K562 (cell line): ENCODE results near the gene SDE2. TPM values are rescaled to one million over a fixed set of nuclear protein-coding genes. Genes with fewer than 3 reads are reported as not detected.

Experiments used
- CBX1 ChIP-seq: sonication (generic); IDR thresholded peaks from 2 replicates; pipeline ENCODE4 v1.6.1; 2016; ENCODE audit warnings: antibody characterized with exemption, low read depth, mild to moderate bottlenecking
- COPS2 ChIP-seq: fragments of 450-650 bp; conservative IDR thresholded peaks from 2 replicates; pipeline ENCODE4 v1.6.1; 2016; ENCODE audit warnings: mild to moderate bottlenecking, moderate library complexity
- ETS2 ChIP-seq: IDR thresholded peaks from 2 replicates; pipeline ENCODE4 v1.6.1; 2016; ENCODE audit warnings: borderline replicate concordance, missing genetic modification characterization, mild to moderate bottlenecking, moderate library complexity, missing compliant biosample characterization; ENCODE audit not compliant: poor library complexity, severe bottlenecking
- LARP7 ChIP-seq: fragments of 450-650 bp; IDR thresholded peaks from 2 replicates; pipeline ENCODE4 v1.6.1; 2016
- NFE2 ChIP-seq: IDR thresholded peaks from 2 replicates; pipeline ENCODE4 v1.6.1; 2014; ENCODE audit warnings: antibody characterized with exemption, low read depth
- POLR3G ChIP-seq: IDR thresholded peaks from 2 replicates; pipeline ENCODE4 v1.6.1; 2011; ENCODE audit not compliant: insufficient read length, insufficient replicate concordance; ENCODE audit errors: extremely low read depth
- RBM14 ChIP-seq: fragments of 200-400 bp; formaldehyde crosslinking; IDR thresholded peaks from 2 replicates; pipeline ENCODE4 v1.6.1; 2018; ENCODE audit warnings: low read depth, mild to moderate bottlenecking, low read length, moderate library complexity, borderline replicate concordance; ENCODE audit not compliant: insufficient read depth
- RCOR1 ChIP-seq, 2 experiments: IDR thresholded peaks; 2 replicates each; pipeline ENCODE4 v1.6.1; 2012; ENCODE audit warnings: low read depth in 2 of 2, low read length in 2 of 2, borderline replicate concordance in 1 of 2, improper control_type of control experiment in 1 of 2
- SIN3B ChIP-seq: fragments of 450-650 bp; IDR thresholded peaks from 2 replicates; pipeline ENCODE4 v1.6.1; 2017; ENCODE audit warnings: low read depth, mild to moderate bottlenecking, moderate library complexity
- SREBF1 ChIP-seq: fragments of 150-350 bp; IDR thresholded peaks from 2 replicates; pipeline ENCODE4 v1.6.1; 2014; ENCODE audit warnings: antibody characterized with exemption, low read depth, low read length, borderline replicate concordance
- STAT5A ChIP-seq: IDR thresholded peaks from 2 replicates; pipeline ENCODE4 v1.6.1; 2012; ENCODE audit warnings: low read length, inconsistent platforms, borderline replicate concordance
- TOE1 ChIP-seq, 2 experiments: fragments of 450-650 bp in 1 of 2; sonication (generic) in 1 of 2; formaldehyde crosslinking in 1 of 2; IDR thresholded peaks; 2 replicates each; pipeline versions ENCODE4 v1.7.1 to v1.8.0; 2016 to 2022; ENCODE audit warnings: borderline replicate concordance in 2 of 2, mild to moderate bottlenecking in 2 of 2, antibody characterized with exemption in 1 of 2, inconsistent platforms in 1 of 2, low read depth in 1 of 2, missing genetic modification reagents in 1 of 2, moderate library complexity in 1 of 2
- ZBTB2 ChIP-seq: fragments of 450-650 bp; IDR thresholded peaks from 2 replicates; pipeline ENCODE4 v1.6.1; 2016; ENCODE audit warnings: antibody characterized with exemption
- ZC3H11A ChIP-seq: IDR thresholded peaks from 2 replicates; pipeline ENCODE4 v1.6.1; 2012; ENCODE audit warnings: low read depth, low read length, improper control_type of control experiment
- ZNF124 ChIP-seq: sonication (generic); formaldehyde crosslinking; IDR thresholded peaks from 2 replicates; pipeline ENCODE4 v1.8.1; 2022; ENCODE audit warnings: missing genetic modification reagents
- ZNF324 ChIP-seq: fragments of 250-450 bp; sonication (Bioruptor Pico); IDR thresholded peaks from 2 replicates; pipeline ENCODE4 v1.4.0; 2020; ENCODE audit warnings: mild to moderate bottlenecking
- ZNF668 ChIP-seq: fragments of 250-450 bp; sonication (Bioruptor Pico); IDR thresholded peaks from 2 replicates; pipeline ENCODE4 v1.8.0; 2022; ENCODE audit warnings: mild to moderate bottlenecking, inconsistent platforms
- ZNF77 ChIP-seq: fragments of 250-450 bp; sonication (Bioruptor Pico); IDR thresholded peaks from 2 replicates; pipeline ENCODE4 v1.5.0; 2020
- ZNF778 ChIP-seq: fragments of 450-650 bp; formaldehyde crosslinking; IDR thresholded peaks from 2 replicates; pipeline ENCODE4 v1.4.0; 2020; ENCODE audit warnings: mild to moderate bottlenecking, moderate library complexity
- polyA plus RNA-seq, 8 experiments: library from polyadenylated mRNA; depleted of rRNA in 4 of 8; stranded (reverse) in 5 of 8; unstranded in 3 of 8; fragments of >200 nt; fragmentation: Nextera tagmentation in 2 of 8; fragmentation: Illumina TruSeq in 1 of 8; extraction: Ambion mirVana in 2 of 8; extraction: Trizol in 1 of 8; gene quantifications; 2 replicates each; pipeline versions ENCODE4 v1.2.1 to v1.2.3, GENCODE V29; 2011 to 2014; ENCODE audit warnings: inconsistent platforms in 1 of 8, missing spikeins in 1 of 8
- total RNA-seq, 7 experiments: library from RNA; depleted of rRNA in 6 of 7; stranded (reverse); fragments of >200 nt in 6 of 7; fragmentation: Illumina TruSeq in 2 of 7; extraction: Trizol in 2 of 7; gene quantifications; 2 replicates each; pipeline versions ENCODE4 v1.2.1 to v1.2.3, GENCODE V29; 2011 to 2021; ENCODE audit warnings: low replicate concordance in 1 of 7
- TF ChIP-seq, protein P1 (sequence below): fragments of 250-450 bp; sonication (Bioruptor Pico); IDR thresholded peaks from 2 replicates; pipeline ENCODE4 v1.8.0; 2021; ENCODE audit warnings: moderate library complexity, mild to moderate bottlenecking, inconsistent platforms
- TF ChIP-seq, protein P2 (sequence below): sonication (generic); formaldehyde crosslinking; IDR thresholded peaks from 2 replicates; pipeline ENCODE4 v1.8.0; 2023; ENCODE audit warnings: missing genetic modification reagents, mild to moderate bottlenecking, borderline replicate concordance

SDE2 gene
- total and polyA plus RNA-seq, 9 of the 15 experiments (the other 6 are each of a cell fraction or from before 2014, with no cell fraction given), result 14.3 to 62.3 (median 46.0) TPM

DNA sequence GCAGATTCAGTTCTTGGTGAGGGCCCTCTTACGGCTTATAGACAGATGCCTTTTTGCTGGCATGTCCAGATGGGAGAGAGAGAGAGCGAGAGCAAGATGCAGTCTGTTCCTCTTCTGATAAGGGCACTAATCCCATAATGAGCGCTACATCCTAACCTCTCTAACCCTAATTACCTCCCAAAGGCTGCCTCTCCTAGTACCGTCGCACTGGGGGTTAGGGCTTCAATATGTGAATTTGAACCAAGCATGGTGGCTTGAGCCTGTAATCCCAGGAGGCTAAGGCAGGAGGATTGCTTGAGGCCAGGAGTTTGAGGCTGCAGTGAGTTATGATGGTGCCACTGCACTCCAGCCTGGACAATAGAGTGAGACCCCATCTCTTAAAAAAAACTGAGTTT is 10.5 kb upstream of the SDE2 start (continued):
- TF ChIP-seq ZC3H11A (no peak), ZNF324 (CRISPR knock-in tag) (no peak), ZNF778 (CRISPR knock-in tag) (no peak), COPS2 (no peak), ZNF668 (CRISPR knock-in tag) (no peak), POLR3G (no peak), LARP7 (no peak), ZNF77 (no peak), CBX1 (peak; percentile 19; the same call in 1 of the 2 replicates), SIN3B (no peak), TOE1 (IDR thresholded peaks at IDR 0.05; ENCODE audit: borderline replicate concordance) (no peak), TOE1 (CRISPR knock-in tag; IDR thresholded peaks at IDR 0.05; ENCODE audit: borderline replicate concordance, low read depth) (no peak), RCOR1 (IDR thresholded peaks at IDR 0.05; ENCODE audit: borderline replicate concordance in 1 of 2, low read depth in 2 of 2, low read length in 2 of 2) (peak; percentile 79 to 91), ZNF124 (CRISPR knock-in tag) (no peak), SREBF1 (no peak), STAT5A (peak; percentile 84), RBM14 (no peak), NFE2 (peak; percentile 39; the same call in 1 of the 2 replicates), ZBTB2 (no peak; the same call in 1 of the 2 replicates), ETS2 (no peak)
- TF ChIP-seq, protein P1, sequence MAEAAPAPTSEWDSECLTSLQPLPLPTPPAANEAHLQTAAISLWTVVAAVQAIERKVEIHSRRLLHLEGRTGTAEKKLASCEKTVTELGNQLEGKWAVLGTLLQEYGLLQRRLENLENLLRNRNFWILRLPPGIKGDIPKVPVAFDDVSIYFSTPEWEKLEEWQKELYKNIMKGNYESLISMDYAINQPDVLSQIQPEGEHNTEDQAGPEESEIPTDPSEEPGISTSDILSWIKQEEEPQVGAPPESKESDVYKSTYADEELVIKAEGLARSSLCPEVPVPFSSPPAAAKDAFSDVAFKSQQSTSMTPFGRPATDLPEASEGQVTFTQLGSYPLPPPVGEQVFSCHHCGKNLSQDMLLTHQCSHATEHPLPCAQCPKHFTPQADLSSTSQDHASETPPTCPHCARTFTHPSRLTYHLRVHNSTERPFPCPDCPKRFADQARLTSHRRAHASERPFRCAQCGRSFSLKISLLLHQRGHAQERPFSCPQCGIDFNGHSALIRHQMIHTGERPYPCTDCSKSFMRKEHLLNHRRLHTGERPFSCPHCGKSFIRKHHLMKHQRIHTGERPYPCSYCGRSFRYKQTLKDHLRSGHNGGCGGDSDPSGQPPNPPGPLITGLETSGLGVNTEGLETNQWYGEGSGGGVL (CRISPR knock-in tag), result no peak
- TF ChIP-seq, protein P2, sequence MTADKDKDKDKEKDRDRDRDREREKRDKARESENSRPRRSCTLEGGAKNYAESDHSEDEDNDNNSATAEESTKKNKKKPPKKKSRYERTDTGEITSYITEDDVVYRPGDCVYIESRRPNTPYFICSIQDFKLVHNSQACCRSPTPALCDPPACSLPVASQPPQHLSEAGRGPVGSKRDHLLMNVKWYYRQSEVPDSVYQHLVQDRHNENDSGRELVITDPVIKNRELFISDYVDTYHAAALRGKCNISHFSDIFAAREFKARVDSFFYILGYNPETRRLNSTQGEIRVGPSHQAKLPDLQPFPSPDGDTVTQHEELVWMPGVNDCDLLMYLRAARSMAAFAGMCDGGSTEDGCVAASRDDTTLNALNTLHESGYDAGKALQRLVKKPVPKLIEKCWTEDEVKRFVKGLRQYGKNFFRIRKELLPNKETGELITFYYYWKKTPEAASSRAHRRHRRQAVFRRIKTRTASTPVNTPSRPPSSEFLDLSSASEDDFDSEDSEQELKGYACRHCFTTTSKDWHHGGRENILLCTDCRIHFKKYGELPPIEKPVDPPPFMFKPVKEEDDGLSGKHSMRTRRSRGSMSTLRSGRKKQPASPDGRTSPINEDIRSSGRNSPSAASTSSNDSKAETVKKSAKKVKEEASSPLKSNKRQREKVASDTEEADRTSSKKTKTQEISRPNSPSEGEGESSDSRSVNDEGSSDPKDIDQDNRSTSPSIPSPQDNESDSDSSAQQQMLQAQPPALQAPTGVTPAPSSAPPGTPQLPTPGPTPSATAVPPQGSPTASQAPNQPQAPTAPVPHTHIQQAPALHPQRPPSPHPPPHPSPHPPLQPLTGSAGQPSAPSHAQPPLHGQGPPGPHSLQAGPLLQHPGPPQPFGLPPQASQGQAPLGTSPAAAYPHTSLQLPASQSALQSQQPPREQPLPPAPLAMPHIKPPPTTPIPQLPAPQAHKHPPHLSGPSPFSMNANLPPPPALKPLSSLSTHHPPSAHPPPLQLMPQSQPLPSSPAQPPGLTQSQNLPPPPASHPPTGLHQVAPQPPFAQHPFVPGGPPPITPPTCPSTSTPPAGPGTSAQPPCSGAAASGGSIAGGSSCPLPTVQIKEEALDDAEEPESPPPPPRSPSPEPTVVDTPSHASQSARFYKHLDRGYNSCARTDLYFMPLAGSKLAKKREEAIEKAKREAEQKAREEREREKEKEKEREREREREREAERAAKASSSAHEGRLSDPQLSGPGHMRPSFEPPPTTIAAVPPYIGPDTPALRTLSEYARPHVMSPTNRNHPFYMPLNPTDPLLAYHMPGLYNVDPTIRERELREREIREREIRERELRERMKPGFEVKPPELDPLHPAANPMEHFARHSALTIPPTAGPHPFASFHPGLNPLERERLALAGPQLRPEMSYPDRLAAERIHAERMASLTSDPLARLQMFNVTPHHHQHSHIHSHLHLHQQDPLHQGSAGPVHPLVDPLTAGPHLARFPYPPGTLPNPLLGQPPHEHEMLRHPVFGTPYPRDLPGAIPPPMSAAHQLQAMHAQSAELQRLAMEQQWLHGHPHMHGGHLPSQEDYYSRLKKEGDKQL, result no peak
